Measurements from ENCODE around the gene RASA3. TPM values are rescaled to one million over a fixed set of nuclear protein-coding genes. Genes with fewer than 3 reads are reported as not detected.

RASA3 gene
- total RNA-seq, 1 experiment from 2014 or later = 18.6 TPM

DNA sequence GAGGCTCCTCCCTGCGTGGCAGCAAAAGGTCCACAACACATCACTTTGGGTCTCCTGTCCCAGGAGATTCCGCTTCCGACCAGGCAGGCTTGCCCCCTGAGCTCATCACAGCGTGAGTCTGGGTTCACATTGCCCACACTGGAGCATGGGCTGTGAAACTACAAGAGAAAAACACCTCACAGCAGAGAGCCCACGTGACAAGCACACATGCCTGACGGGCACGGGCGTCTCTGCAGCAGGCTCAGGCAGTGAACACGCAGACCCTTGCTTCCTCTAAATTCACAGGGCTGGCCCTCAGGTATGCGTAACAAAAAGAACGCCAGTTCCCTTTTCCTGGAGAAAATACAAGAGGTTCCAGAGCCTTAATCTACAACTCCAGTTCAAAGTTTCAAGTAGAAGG, 41.9 kb downstream of the RASA3 start (continued):
- TF ChIP-seq, protein P1, sequence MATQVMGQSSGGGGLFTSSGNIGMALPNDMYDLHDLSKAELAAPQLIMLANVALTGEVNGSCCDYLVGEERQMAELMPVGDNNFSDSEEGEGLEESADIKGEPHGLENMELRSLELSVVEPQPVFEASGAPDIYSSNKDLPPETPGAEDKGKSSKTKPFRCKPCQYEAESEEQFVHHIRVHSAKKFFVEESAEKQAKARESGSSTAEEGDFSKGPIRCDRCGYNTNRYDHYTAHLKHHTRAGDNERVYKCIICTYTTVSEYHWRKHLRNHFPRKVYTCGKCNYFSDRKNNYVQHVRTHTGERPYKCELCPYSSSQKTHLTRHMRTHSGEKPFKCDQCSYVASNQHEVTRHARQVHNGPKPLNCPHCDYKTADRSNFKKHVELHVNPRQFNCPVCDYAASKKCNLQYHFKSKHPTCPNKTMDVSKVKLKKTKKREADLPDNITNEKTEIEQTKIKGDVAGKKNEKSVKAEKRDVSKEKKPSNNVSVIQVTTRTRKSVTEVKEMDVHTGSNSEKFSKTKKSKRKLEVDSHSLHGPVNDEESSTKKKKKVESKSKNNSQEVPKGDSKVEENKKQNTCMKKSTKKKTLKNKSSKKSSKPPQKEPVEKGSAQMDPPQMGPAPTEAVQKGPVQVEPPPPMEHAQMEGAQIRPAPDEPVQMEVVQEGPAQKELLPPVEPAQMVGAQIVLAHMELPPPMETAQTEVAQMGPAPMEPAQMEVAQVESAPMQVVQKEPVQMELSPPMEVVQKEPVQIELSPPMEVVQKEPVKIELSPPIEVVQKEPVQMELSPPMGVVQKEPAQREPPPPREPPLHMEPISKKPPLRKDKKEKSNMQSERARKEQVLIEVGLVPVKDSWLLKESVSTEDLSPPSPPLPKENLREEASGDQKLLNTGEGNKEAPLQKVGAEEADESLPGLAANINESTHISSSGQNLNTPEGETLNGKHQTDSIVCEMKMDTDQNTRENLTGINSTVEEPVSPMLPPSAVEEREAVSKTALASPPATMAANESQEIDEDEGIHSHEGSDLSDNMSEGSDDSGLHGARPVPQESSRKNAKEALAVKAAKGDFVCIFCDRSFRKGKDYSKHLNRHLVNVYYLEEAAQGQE (IDR thresholded peaks at IDR 0.05; ENCODE audit: low read depth) = no peak
- no peak for TF ChIP-seq FOSL1 (IDR thresholded peaks at IDR 0.05; ENCODE audit: low read depth)
- TF ChIP-seq ZBTB33 (IDR thresholded peaks at IDR 0.05; ENCODE audit: extremely low read depth, insufficient replicate concordance, low read length) = no peak
- no peak for TF ChIP-seq CEBPB (IDR thresholded peaks at IDR 0.05; ENCODE audit: low read depth)
- TF ChIP-seq SIN3A (IDR thresholded peaks at IDR 0.05; ENCODE audit: low read depth) = no peak
- TF ChIP-seq CBX3 (IDR thresholded peaks at IDR 0.05; ENCODE audit: low read depth) = no peak
- no peak for TF ChIP-seq SRF (IDR thresholded peaks at IDR 0.05; ENCODE audit: low read depth)
- TF ChIP-seq ZFX (IDR thresholded peaks at IDR 0.05) = no peak
- TF ChIP-seq YY1 (IDR thresholded peaks at IDR 0.05; ENCODE audit: extremely low read depth, insufficient replicate concordance, low read depth, low read length) = no peak

All from HCT116 (cell line).